HepG2 (cell line): ENCODE data around the gene GFOD1. TPM values are rescaled to one million over a fixed set of nuclear protein-coding genes. Genes with fewer than 3 reads are reported as not detected.

Source experiments
- AHDC1 ChIP-seq: sonication (generic); formaldehyde crosslinking; IDR thresholded peaks from 2 replicates; pipeline ENCODE4 v1.5.1; 2020; ENCODE audit warnings: mild to moderate bottlenecking, missing genetic modification reagents, borderline replicate concordance
- MNT ChIP-seq: fragments of 450-650 bp; IDR thresholded peaks from 2 replicates; pipeline ENCODE4 v1.6.1; 2016
- NBN ChIP-seq: fragments of 450-650 bp; conservative IDR thresholded peaks from 2 replicates; pipeline ENCODE4 v1.6.1; 2017
- NFKBIZ ChIP-seq: IDR thresholded peaks from 2 replicates; pipeline ENCODE4 v1.6.1; 2018; ENCODE audit warnings: missing genetic modification reagents, missing compliant biosample characterization
- PREB ChIP-seq: sonication (generic); formaldehyde crosslinking; IDR thresholded peaks from 2 replicates; pipeline ENCODE4 v1.4.0; 2020; ENCODE audit warnings: missing genetic modification reagents
- SNAPC4 ChIP-seq: sonication (generic); formaldehyde crosslinking; IDR thresholded peaks from 2 replicates; pipeline ENCODE4 v1.4.0; 2020; ENCODE audit warnings: mild to moderate bottlenecking, missing genetic modification reagents
- ZBTB7A ChIP-seq: sonication (generic); formaldehyde crosslinking; IDR thresholded peaks from 2 replicates; pipeline ENCODE4 v1.8.0; 2022; ENCODE audit warnings: mild to moderate bottlenecking, missing genetic modification reagents
- ZFP91 ChIP-seq: sonication (generic); formaldehyde crosslinking; IDR thresholded peaks from 2 replicates; pipeline ENCODE4 v1.9.0; 2022; ENCODE audit warnings: missing genetic modification reagents, mild to moderate bottlenecking, borderline replicate concordance
- ZNF704 ChIP-seq: sonication (generic); formaldehyde crosslinking; IDR thresholded peaks from 2 replicates; pipeline ENCODE4 v1.8.1; 2023; ENCODE audit warnings: mild to moderate bottlenecking, inconsistent platforms, moderate library complexity, missing genetic modification reagents, borderline replicate concordance
- ZNF883 ChIP-seq: sonication (generic); formaldehyde crosslinking; IDR thresholded peaks from 2 replicates; pipeline ENCODE4 v1.5.1; 2020; ENCODE audit warnings: mild to moderate bottlenecking, missing genetic modification reagents; ENCODE audit errors: not compliant biosample characterization
- polyA plus RNA-seq, 8 experiments: library from polyadenylated mRNA; depleted of rRNA in 3 of 8; stranded (reverse) in 7 of 8; unstranded in 1 of 8; fragments of >200 nt; fragmentation: Illumina TruSeq in 4 of 8; extraction: Trizol in 4 of 8; gene quantifications; 2 replicates each; pipeline versions ENCODE4 v1.2.1 to v1.2.3, GENCODE V29; 2011 to 2016; ENCODE audit warnings: low read depth in 4 of 8, missing spikeins in 1 of 8, mixed read lengths in 1 of 8; ENCODE audit not compliant: insufficient read depth in 1 of 8
- total RNA-seq, 5 experiments: library from RNA; depleted of rRNA; stranded (reverse); fragments of >200 nt; fragmentation: Illumina TruSeq; extraction: Trizol; gene quantifications; 2 replicates each; pipeline ENCODE4 v1.2.3, GENCODE V29; 2016; ENCODE audit warnings: low read depth in 1 of 5

The GFOD1 gene
- total and polyA plus RNA-seq, 2 of the 13 experiments (the other 11 are each of a cell fraction or from before 2014, with no cell fraction given): 1.9 to 6.4 TPM

GRCh38 chr6:13487122-13488014 is at the start of gene GFOD1 (continued):
- TF ChIP-seq SNAPC4 (CRISPR knock-in tag) (no peak), ZNF883 (CRISPR knock-in tag) (no peak), ZBTB7A (CRISPR knock-in tag) (no peak), ZFP91 (peak; percentile 53; the same call in 1 of the 2 replicates), AHDC1 (CRISPR knock-in tag) (no peak), NBN (no peak), NFKBIZ (CRISPR knock-in tag) (no peak), MNT (no peak), PREB (CRISPR knock-in tag) (no peak), ZNF704 (no peak)
